ENCODE data around the gene GRPEL2. TPM values are rescaled to one million over a fixed set of nuclear protein-coding genes. Genes with fewer than 3 reads are reported as not detected.

The GRPEL2 gene
- total and polyA plus RNA-seq, 2 donors (not counting 3 experiments of a cell fraction or from before 2014, with no cell fraction given), result 7.6 to 32.5 TPM

GRCh38 chr5:149365418-149365817, 20.1 kb downstream of the GRPEL2 start:
- no peak overlapping the region for H3K9ac ChIP-seq (replicated peaks; ENCODE audit: extremely low read depth, insufficient read depth, low read length)
- POLR2A ChIA-PET, result no interaction called here
- H3K9me3 ChIP-seq (replicated peaks; ENCODE audit: control insufficient read depth, insufficient read depth, low read length), result no peaks in the 10 kb centered on the region
- H3K27ac ChIP-seq (ENCODE audit: insufficient read depth, low read depth, low read length), result no peak overlapping the region
- no peak overlapping the region for H3K4me3 ChIP-seq (replicated peaks in 1 of 3; ENCODE audit: insufficient read depth in 1 of 3, low read depth in 1 of 3, low read length in 3 of 3)
- H3K4me2 ChIP-seq (ENCODE audit: insufficient read depth, low read length), result no peak overlapping the region
- TF ChIP-seq GATA2 (IDR thresholded peaks at IDR 0.05; ENCODE audit: insufficient read depth, insufficient read length, low read depth, low read length) (no peak), CTCF (IDR thresholded peaks at IDR 0.05; ENCODE audit: extremely low read depth in 1 of 2, insufficient read depth in 1 of 2, low read depth in 1 of 2, low read length in 2 of 2) (no peak), JUN (IDR thresholded peaks at IDR 0.05; ENCODE audit: borderline replicate concordance, insufficient read depth, insufficient read length, low read depth) (no peak), FOS (IDR thresholded peaks at IDR 0.05; ENCODE audit: borderline replicate concordance, insufficient read depth, low read length) (no peak), MYC (IDR thresholded peaks at IDR 0.05; ENCODE audit: low read depth, low read length) (no peak), MAX (IDR thresholded peaks at IDR 0.05; ENCODE audit: insufficient read depth, insufficient read length) (no peak), POLR2AphosphoS5 (IDR thresholded peaks at IDR 0.05; ENCODE audit: insufficient read depth, low read depth, low read length) (no peak), POLR2A (IDR thresholded peaks at IDR 0.05; ENCODE audit: low read depth, low read length) (no peak), EZH2 (IDR thresholded peaks at IDR 0.05; ENCODE audit: borderline replicate concordance, low read depth, low read length, severe bottlenecking) (no peak)
- dilution Hi-C loops (cut with MboI; ENCODE audit: extremely low pct_ligation_motif_present, low sequenced_read_pairs), result no loop called here
- CTCF ChIA-PET, result interaction anchor here (0.9 to 5.7 kb wide), 9 partner anchors 8 to 253 kb away, joined by 3 to 131 read pairs (median 20); partner anchors contain the start of genes GRPEL2 and PCYOX1L
- H3K36me3 ChIP-seq (ENCODE audit: control insufficient read depth in 2 of 2, extremely low read depth in 1 of 2, insufficient read depth in 2 of 2, low read length in 2 of 2), result no peaks in the 10 kb centered on the region
- H3K79me2 ChIP-seq (ENCODE audit: control insufficient read depth, insufficient read depth, low read length), result no peaks in the 10 kb centered on the region
- H3K4me1 ChIP-seq (ENCODE audit: control insufficient read depth, extremely low read depth, insufficient read depth, low read length), result no peaks in the 10 kb centered on the region
- FAIRE-seq, result no peak
- no TSS peak for BruUV-seq (replicated peaks)
- DNase-seq (ENCODE audit: low read depth, low spot score), result no peak
- intact Hi-C loops (cut with micrococcal nuclease), result no loop called here
- H4K20me1 ChIP-seq (replicated peaks; ENCODE audit: control insufficient read depth, extremely low read depth, insufficient read depth, low read length), result no peaks in the 10 kb centered on the region
- no peaks in the 10 kb centered on the region for H3K9me1 ChIP-seq (replicated peaks; ENCODE audit: control insufficient read depth, extremely low read depth, insufficient read depth, low read length)
- H3K27me3 ChIP-seq (ENCODE audit: control insufficient read depth in 2 of 2, insufficient read depth in 2 of 2, low read length in 2 of 2), result no peaks in the 10 kb centered on the region
- H2AFZ ChIP-seq (ENCODE audit: low read depth, low read length), result no peak overlapping the region
